Femur (tissue), 1 donor: Measurements from ENCODE around the gene LTBP2.
A peak's percentile ranks its signal among the peaks of the same experiment; 100 is the strongest.

Experiments
- DNase-seq: peaks from one replicate; pipeline ENCODE4 v3.0.0-alpha.2; 2017

Gene LTBP2

GRCh38 chr14:74522740-74523139 lies 89.3 kb downstream of the LTBP2 start:
- DNase-seq = no peak

GRCh38 chr14:74521756-74522155 lies 90.3 kb downstream of the LTBP2 start:
- DNase-seq = no peak

- peak; percentile 26 for DNase-seq
Observed at GRCh38 chr14:74519316-74520074, 92.5 kb downstream of the LTBP2 start.

GRCh38 chr14:74518221-74518620 lies 93.8 kb downstream of the LTBP2 start:
- DNase-seq = no peak

- peak; percentile 37 for DNase-seq
Observed at GRCh38 chr14:74517731-74518130, 94.3 kb downstream of the LTBP2 start.

- no peak for DNase-seq
Observed at GRCh38 chr14:74516451-74517160, 95.4 kb downstream of the LTBP2 start.

- no peak for DNase-seq
Observed at GRCh38 chr14:74515891-74516412, 96.1 kb downstream of the LTBP2 start.

- peak; percentile 83 for DNase-seq
Observed at GRCh38 chr14:74514471-74514941, 97.5 kb downstream of the LTBP2 start.

- no peak for DNase-seq
Observed at GRCh38 chr14:74511966-74512830, 99.8 kb downstream of the LTBP2 start.

- DNase-seq = peak; percentile 19
Observed at GRCh38 chr14:74510959-74511409, 101.1 kb downstream of the LTBP2 start.

- DNase-seq = peak; percentile 27
Observed at GRCh38 chr14:74510223-74510931, 101.7 kb downstream of the LTBP2 start.

- DNase-seq = peak; percentile 12
Observed at GRCh38 chr14:74509587-74510222, 102.3 kb downstream of the LTBP2 start.

GRCh38 chr14:74508844-74509428 lies 103.1 kb downstream of the LTBP2 start:
- DNase-seq = peak; percentile 21

- peak; percentile 19 for DNase-seq
Observed at GRCh38 chr14:74508292-74508731, 103.7 kb downstream of the LTBP2 start.

- DNase-seq = peak; percentile 18
Observed at GRCh38 chr14:74507840-74508239, 104.2 kb downstream of the LTBP2 start.

- DNase-seq = no peak
Observed at GRCh38 chr14:74507085-74507484, 105.0 kb downstream of the LTBP2 start.

GRCh38 chr14:74506411-74506851 lies 105.6 kb downstream of the LTBP2 start:
- DNase-seq = no peak

- no peak for DNase-seq
Observed at GRCh38 chr14:74505831-74506230, 106.2 kb downstream of the LTBP2 start.

GRCh38 chr14:74504874-74505720 lies 106.9 kb downstream of the LTBP2 start:
- DNase-seq = no peak

GRCh38 chr14:74504412-74504811 lies 107.6 kb downstream of the LTBP2 start:
- DNase-seq = no peak
